Measurements from ENCODE around the gene TM6SF1.

DNA sequence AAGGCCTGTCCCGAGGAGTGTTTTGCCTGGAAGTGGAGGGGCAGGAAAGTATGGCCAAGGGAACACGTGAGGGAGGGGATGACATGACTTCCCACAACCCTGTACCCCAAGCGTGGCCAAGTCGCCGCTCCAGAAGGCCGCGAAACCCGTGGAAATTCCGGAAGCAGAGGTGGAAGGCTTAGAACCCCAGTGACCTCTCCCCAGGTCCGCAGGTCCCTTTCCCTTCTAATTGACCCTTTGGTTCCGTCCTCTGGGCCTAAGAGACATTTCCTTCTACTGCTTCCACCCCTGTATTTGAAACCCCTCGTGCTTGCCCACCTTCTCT, 39.8 kb upstream of the TM6SF1 start:
- TF ChIP-seq, protein P1, sequence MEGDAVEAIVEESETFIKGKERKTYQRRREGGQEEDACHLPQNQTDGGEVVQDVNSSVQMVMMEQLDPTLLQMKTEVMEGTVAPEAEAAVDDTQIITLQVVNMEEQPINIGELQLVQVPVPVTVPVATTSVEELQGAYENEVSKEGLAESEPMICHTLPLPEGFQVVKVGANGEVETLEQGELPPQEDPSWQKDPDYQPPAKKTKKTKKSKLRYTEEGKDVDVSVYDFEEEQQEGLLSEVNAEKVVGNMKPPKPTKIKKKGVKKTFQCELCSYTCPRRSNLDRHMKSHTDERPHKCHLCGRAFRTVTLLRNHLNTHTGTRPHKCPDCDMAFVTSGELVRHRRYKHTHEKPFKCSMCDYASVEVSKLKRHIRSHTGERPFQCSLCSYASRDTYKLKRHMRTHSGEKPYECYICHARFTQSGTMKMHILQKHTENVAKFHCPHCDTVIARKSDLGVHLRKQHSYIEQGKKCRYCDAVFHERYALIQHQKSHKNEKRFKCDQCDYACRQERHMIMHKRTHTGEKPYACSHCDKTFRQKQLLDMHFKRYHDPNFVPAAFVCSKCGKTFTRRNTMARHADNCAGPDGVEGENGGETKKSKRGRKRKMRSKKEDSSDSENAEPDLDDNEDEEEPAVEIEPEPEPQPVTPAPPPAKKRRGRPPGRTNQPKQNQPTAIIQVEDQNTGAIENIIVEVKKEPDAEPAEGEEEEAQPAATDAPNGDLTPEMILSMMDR (IDR thresholded peaks at IDR 0.05; ENCODE audit: insufficient read depth, low read length, poor library complexity, severe bottlenecking) = no peak
- TF ChIP-seq EZH2phosphoT487 (conservative IDR thresholded peaks at IDR 0.05; ENCODE audit: low read length) = no peak

Measured in SU-DHL-6 (cell line).